Measurements from ENCODE around the gene ALPI. TPM values are rescaled to one million over a fixed set of nuclear protein-coding genes. Genes with fewer than 3 reads are reported as not detected.

Gene ALPI
- total and polyA plus RNA-seq, 2 donors (not counting 1 experiment from before 2014, with no cell fraction given): not detected

DNA sequence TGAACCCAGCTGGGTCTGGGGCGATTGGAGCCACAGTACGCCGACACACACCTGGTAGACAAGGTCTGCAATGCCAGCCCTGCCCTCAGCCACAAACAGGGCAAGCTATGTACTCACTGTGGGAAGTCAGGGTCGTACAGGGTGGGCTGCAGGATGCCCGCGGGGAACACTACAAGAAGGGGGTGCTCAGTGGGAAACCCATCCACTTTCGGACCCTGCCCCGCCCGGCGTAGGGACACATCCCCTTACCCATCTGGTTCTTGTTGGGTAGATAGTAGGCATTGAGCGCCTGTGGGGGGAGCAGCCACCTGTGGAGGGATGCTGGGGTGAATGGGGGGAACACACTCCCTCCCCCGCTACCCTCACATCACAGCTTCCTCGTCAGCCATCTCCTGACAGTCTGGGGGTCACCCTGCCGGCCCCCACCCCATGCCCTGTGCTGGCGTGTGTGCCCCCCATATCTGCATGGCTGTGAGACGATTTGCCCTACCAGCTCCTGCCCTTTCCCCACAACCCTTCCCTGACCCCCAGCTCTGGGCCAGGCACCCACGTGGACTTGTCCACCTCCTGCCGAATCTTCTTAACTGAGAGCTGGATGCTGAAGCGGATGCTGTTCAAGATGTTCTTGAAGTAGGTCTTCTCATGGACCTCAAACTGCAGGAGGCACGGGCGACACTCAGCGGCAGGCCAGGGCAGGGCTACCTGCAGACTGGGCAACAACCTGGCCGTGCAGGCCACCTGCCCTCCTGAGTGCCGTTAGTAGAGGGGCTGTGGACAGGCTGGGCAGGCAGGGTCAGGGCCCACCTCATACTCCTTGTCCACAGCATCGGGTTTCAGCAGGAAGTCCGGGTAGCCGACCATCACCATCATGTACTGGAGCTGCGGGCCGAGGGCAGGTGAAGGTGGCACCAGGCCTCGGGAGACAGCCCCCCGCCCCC is 26.6 kb downstream of the ALPI start:
- H3K27me3 ChIP-seq (replicated peaks in 1 of 4; ENCODE audit: control extremely low read depth in 1 of 4, control insufficient read depth in 3 of 4, insufficient read depth in 4 of 4, low read length in 3 of 4): peaks cover 0 to 19% (median 2%) of the 10 kb centered on the region in 4 experiments
- no peak overlapping the region for H3K9ac ChIP-seq (ENCODE audit: low read length)
- TF ChIP-seq, protein P1, sequence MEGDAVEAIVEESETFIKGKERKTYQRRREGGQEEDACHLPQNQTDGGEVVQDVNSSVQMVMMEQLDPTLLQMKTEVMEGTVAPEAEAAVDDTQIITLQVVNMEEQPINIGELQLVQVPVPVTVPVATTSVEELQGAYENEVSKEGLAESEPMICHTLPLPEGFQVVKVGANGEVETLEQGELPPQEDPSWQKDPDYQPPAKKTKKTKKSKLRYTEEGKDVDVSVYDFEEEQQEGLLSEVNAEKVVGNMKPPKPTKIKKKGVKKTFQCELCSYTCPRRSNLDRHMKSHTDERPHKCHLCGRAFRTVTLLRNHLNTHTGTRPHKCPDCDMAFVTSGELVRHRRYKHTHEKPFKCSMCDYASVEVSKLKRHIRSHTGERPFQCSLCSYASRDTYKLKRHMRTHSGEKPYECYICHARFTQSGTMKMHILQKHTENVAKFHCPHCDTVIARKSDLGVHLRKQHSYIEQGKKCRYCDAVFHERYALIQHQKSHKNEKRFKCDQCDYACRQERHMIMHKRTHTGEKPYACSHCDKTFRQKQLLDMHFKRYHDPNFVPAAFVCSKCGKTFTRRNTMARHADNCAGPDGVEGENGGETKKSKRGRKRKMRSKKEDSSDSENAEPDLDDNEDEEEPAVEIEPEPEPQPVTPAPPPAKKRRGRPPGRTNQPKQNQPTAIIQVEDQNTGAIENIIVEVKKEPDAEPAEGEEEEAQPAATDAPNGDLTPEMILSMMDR (IDR thresholded peaks at IDR 0.05): no peak
- TF ChIP-seq EZH2 (IDR thresholded peaks at IDR 0.05; ENCODE audit: borderline replicate concordance, insufficient read depth, low read depth, low read length, poor library complexity, severe bottlenecking): no peak
- no peaks in the 10 kb centered on the region for H3K9me3 ChIP-seq (ENCODE audit: control extremely low read depth in 1 of 3, control insufficient read depth in 2 of 3, insufficient read depth in 1 of 3, low read length in 2 of 3)
- Mint-ChIP-seq H3K27ac (no peak overlapping the region), H3K4me1 (peaks cover 5% of the 10 kb centered on the region), H3K27me3 (peaks cover 19% of the 10 kb centered on the region), H3K4me3 (no peak overlapping the region), H3K9me3 (ENCODE audit: insufficient read depth) (no peaks in the 10 kb centered on the region)
- no peak overlapping the region for H3K4me2 ChIP-seq (replicated peaks; ENCODE audit: low read depth, low read length, poor library complexity, severe bottlenecking)
- ChIA-PET CTCF (no interaction called here), POLR2A (no interaction called here)
- ATAC-seq (ENCODE audit: low read depth) (no peak), DNase-seq (no peak)
- intact Hi-C loops (cut with micrococcal nuclease): no loop called here
- H3K79me2 ChIP-seq (ENCODE audit: control insufficient read depth, insufficient read depth, low read length): no peaks in the 10 kb centered on the region
- H3K4me1 ChIP-seq (ENCODE audit: control insufficient read depth in 2 of 2, insufficient read depth in 2 of 2, low read length in 2 of 2): peaks cover 7 to 11% of the 10 kb centered on the region in 2 donors
- WGBS (ENCODE audit: insufficient coverage): 87% methylated on average over 16 of the region's 31 CpGs
- no peaks in the 10 kb centered on the region for H3K36me3 ChIP-seq (replicated peaks in 1 of 2; ENCODE audit: control extremely low read depth in 1 of 2, control insufficient read depth in 1 of 2, extremely low read depth in 1 of 2, insufficient read depth in 2 of 2, low read length in 1 of 2)
- no peak overlapping the region for H2AFZ ChIP-seq (ENCODE audit: insufficient read depth, low read depth, low read length, poor library complexity, severe bottlenecking)
- no peak overlapping the region for H3K4me3 ChIP-seq (ENCODE audit: control extremely low read depth in 1 of 5, extremely low read depth in 1 of 5, insufficient read depth in 1 of 5, low read depth in 2 of 5, low read length in 4 of 5)
- no peaks in the 10 kb centered on the region for H4K20me1 ChIP-seq (ENCODE audit: control insufficient read depth, insufficient read depth, low read length, poor library complexity, severe bottlenecking)
- H3K27ac ChIP-seq (ENCODE audit: low read length in 2 of 2): no peak overlapping the region

DNA sequence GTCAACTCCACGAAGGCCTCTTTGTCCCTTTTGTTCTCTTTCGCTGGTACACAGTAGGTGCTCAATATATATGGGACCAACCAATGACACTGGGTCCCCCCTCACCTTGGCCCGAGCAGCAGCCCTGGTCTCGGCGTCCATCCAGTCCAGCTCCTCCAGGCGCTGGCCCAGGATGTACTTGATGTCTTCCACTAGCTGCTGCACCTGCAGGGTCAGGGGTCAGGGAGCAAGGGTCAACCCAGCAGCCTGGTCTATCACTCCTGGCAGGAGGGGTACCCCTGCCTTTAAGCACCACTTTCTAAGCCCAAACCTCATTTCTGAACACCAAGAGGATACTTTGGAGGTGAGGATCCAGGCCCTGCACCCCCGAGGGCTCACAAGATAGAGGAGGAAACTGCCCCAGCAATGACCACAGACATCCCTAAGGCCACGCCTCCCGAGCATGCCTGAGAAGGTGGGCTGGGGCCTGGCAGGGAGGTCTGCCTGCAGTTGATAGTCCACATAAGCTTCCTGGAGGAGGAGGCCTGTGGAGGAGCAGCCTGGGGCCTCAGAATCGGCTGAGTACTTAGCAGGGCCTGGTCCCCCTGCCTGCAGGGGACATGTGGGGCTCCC is 27.5 kb downstream of the ALPI start:
- H2AFZ ChIP-seq (ENCODE audit: insufficient read depth, low read depth, low read length, poor library complexity, severe bottlenecking): no peak overlapping the region
- H3K27ac ChIP-seq (ENCODE audit: low read length in 2 of 2): no peak overlapping the region
- ATAC-seq (ENCODE audit: low read depth) (no peak), DNase-seq (no peak)
- ChIA-PET POLR2A (no interaction called here), CTCF (no interaction called here)
- peaks cover 0 to 22% (median 2%) of the 10 kb centered on the region in 4 experiments for H3K27me3 ChIP-seq (replicated peaks in 1 of 4; ENCODE audit: control extremely low read depth in 1 of 4, control insufficient read depth in 3 of 4, insufficient read depth in 4 of 4, low read length in 3 of 4)
- Mint-ChIP-seq H3K9me3 (ENCODE audit: insufficient read depth) (no peaks in the 10 kb centered on the region), H3K27ac (no peak overlapping the region), H3K4me1 (peaks cover 6% of the 10 kb centered on the region), H3K4me3 (no peak overlapping the region), H3K27me3 (peaks cover 17% of the 10 kb centered on the region)
- no peaks in the 10 kb centered on the region for H3K36me3 ChIP-seq (replicated peaks in 1 of 2; ENCODE audit: control extremely low read depth in 1 of 2, control insufficient read depth in 1 of 2, extremely low read depth in 1 of 2, insufficient read depth in 2 of 2, low read length in 1 of 2)
- H3K4me1 ChIP-seq (ENCODE audit: control insufficient read depth in 2 of 2, insufficient read depth in 2 of 2, low read length in 2 of 2): peaks cover 7 to 11% of the 10 kb centered on the region in 2 donors
- no peaks in the 10 kb centered on the region for H3K79me2 ChIP-seq (ENCODE audit: control insufficient read depth, insufficient read depth, low read length)
- WGBS (ENCODE audit: insufficient coverage): 95% methylated on average over 8 of the region's 10 CpGs
- no peak overlapping the region for H3K4me2 ChIP-seq (replicated peaks; ENCODE audit: low read depth, low read length, poor library complexity, severe bottlenecking)
- no peaks in the 10 kb centered on the region for H3K9me3 ChIP-seq (ENCODE audit: control extremely low read depth in 1 of 3, control insufficient read depth in 2 of 3, insufficient read depth in 1 of 3, low read length in 2 of 3)
- no peak for TF ChIP-seq EZH2 (IDR thresholded peaks at IDR 0.05; ENCODE audit: borderline replicate concordance, insufficient read depth, low read depth, low read length, poor library complexity, severe bottlenecking)
- TF ChIP-seq, protein P1 (IDR thresholded peaks at IDR 0.05): no peak
- H4K20me1 ChIP-seq (ENCODE audit: control insufficient read depth, insufficient read depth, low read length, poor library complexity, severe bottlenecking): no peaks in the 10 kb centered on the region
- intact Hi-C loops (cut with micrococcal nuclease): no loop called here
- no peak overlapping the region for H3K9ac ChIP-seq (ENCODE audit: low read length)
- no peak overlapping the region for H3K4me3 ChIP-seq (ENCODE audit: control extremely low read depth in 1 of 5, extremely low read depth in 1 of 5, insufficient read depth in 1 of 5, low read depth in 2 of 5, low read length in 4 of 5)

All from B cell (primary cell).